ENCODE results near the gene MRLN. TPM values are rescaled to one million over a fixed set of nuclear protein-coding genes. Genes with fewer than 3 reads are reported as not detected.

MRLN gene
- polyA plus RNA-seq, 4 donors, result 0.44 to 0.90 (median 0.64) TPM

DNA sequence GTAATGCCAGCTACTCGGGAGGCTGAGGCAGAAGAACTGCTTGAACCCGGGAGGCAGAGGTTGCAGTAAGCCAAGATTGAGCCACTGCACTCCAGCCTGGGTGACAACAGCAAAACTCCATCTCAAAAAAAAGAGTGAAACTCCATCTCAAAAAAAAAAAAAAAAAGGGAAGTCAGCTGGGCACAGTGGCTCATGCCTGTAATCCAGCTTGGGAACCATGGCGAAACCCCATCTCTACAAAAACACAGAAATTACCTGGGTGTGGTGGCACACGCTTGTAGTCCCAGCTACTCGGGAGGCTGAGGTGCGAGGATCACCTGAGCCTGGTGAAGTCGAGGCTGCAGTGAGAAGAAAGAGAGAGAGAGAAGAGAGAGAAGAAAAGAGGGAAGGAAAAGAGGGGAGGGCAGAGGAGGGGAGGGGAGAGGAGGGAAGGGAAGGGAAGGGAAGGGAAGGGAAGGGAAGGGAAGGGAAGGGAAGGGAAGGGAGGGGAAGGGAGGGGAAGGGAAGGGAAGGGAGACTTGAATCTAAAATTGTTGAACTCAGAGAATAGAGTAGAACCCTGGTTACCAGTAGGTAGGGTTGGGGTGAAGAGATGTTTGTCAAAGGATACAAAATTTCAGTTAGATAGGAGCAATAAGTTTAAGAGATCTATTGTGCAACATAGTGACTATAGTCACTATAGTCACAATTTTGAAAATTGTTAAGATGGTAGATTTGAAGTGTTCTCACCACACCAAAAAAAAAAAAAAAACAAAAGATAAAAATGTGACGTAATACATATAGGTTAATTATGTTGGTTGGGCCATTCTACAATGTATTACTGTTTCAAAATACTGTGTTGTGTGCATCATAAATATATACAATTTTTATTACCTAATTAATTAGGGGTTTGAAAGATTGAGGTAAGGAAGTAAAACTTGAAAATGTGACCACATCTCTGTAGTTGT is 46.1 kb downstream of the MRLN start:
- DNase-seq (ENCODE audit: low read depth in 4 of 4, low spot score in 2 of 4), result no peak

GRCh38 chr10:59705931-59706330 is 47.3 kb downstream of the MRLN start:
- DNase-seq (ENCODE audit: low read depth in 4 of 4, low spot score in 2 of 4), result no peak

DNA sequence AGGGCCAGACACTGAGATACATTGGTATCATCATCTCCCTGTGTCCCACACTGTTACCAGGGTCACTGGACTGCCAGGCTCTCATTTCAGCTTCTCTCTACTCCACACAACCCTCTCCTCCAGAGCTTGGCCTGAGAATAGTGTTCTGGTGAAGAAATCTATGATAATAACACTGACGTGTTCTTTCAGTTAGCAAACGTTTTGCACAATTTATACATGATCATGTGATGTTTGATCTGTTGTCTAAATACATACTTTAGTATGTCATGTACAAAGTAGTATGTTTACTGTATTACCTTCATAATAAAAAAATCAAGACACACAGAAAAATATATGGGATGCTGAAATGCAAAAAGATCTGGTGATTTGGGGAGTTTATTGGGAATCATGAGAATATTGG is 48.6 kb downstream of the MRLN start:
- no peak for DNase-seq (ENCODE audit: low read depth in 4 of 4, low spot score in 2 of 4)

DNA sequence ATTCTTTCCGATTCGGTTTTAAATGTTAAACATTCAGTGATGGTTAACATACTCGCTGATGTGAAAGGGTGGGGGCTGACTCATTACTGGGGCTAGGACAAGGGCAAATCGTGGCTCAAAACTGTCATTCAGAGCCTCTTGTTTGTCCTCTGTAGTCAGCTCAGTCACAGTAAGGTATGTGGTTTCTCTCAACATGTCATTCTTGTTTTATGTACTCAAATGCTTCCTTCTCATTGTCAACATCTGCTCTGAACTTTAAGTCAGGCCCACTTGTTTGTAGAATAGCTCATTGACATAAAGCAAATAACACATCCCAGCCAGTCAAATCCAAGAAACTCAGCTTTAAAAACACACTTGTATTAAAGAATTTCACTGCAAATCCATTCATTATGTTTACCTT is 50.9 kb downstream of the MRLN start:
- no peak for DNase-seq (ENCODE audit: low read depth in 4 of 4, low spot score in 2 of 4)

DNA sequence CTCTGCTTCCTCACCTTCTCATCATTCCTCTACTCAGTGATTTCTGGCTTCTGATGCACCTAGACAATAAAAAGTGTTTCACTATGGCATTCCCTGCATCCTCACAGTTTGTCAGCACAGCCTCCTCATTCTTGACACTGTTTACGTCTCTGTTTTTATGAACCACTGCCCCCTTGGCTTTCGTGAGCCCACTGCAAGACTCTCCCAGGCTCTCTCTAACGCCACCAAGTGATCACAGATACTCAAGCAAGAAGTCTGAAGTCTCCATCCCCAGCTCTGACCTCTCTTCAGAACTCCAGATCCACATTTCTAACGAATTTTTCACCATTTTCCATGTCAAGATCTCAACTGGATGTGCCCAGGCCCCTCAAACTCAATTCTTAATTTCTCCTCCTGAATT is 52.5 kb downstream of the MRLN start:
- no peak for DNase-seq (ENCODE audit: low read depth in 4 of 4, low spot score in 2 of 4)

DNA sequence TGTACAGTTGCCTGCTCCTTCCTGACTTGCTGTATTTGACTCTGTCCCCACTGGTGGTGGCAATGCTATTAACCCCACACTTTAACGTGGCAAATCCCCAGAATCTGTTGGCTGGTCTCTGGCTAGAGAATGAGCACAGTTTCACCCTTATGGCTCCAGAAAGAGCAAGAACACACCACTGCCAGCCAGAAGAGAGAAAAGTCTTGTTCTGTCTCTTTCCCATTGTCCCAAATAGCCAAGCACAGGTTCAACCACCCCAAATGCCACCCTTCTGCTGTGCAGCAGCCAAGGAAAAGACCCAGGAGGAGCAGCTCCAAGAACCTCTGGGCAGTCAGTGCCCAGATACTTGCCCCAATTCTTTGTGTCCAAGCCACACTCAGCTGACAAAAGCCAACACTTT is 54.9 kb downstream of the MRLN start:
- no peak for DNase-seq (ENCODE audit: low read depth in 4 of 4, low spot score in 2 of 4)

DNA sequence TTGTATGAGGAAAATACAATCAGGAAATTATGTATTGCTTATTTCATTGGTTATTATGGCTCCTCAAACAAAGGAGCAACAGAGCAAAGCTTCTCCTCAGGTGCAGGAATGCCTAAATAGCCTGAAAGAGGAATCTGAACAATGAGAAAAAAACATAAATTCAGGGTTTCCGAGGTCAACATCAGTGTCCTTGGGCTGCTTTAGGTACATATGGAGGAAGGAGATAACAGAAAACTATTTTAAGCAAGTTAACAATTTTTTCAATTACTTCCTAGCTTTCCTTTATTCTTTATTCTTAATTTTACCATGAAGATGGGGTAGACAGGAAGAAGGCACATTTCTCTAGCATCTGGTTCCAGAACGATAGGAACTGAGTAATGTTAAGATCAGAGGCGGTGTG is 57.6 kb downstream of the MRLN start:
- DNase-seq (ENCODE audit: low read depth in 4 of 4, low spot score in 2 of 4), result no peak

DNA sequence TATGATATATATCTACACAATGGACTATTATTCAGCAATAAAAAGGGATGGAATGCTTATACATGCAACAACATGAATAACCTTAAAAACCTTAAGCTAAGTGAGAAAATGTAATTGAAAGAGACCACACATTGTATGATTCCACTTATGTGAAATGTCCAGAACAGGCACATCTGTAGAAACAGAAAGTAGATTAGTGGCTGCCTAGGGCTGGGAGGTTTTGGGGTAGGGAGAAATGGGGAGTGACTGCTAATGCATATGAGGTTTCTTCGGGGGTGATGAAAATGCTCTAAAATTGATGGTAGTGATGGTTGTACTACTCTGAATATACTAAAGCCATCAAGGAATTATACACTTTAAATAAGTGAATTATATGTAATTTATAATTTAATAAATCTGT is 58.3 kb downstream of the MRLN start:
- DNase-seq (ENCODE audit: low read depth in 4 of 4, low spot score in 2 of 4), result no peak

DNA sequence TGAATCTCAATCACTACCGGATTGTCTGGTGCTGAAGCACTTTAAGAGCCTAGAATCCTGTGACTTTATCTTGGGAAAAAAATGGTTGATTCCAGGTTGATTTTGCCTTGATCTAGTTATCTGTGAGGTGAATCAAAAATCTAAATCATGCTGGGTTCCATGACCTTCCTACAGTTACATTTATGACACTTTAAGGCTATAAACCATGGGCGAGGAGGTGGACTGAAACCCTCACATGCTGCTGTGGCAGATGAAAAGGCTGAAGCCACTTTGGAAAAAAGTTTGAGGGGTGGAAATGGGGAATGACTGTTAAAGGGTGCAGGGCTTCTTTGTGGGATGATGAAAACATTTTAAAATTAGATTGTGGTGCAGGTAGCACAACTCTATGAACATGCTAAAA is 61.1 kb downstream of the MRLN start:
- DNase-seq (ENCODE audit: low read depth in 4 of 4, low spot score in 2 of 4), result no peak

GRCh38 chr10:59688921-59689351 is 64.3 kb downstream of the MRLN start:
- DNase-seq (ENCODE audit: low read depth in 4 of 4, low spot score in 2 of 4), result no peak

DNA sequence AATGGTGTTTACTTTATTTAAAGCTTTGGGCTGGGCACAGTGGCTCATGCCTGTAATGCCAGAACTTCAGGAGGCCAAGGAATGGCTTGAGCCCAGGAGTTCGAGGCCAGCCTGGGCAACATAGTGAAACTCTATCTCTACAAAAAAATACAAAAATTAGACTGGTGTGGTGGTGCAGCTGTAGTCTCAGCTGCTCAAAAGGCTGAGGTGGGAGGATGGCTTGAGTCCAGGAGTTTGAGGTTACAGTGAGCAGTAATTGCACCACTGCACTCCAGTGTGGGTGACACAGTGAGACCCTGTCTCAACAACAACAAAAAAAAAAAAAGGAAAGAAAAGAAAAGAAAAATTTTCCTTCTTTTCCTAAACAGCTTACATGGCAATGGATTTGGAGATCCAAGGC is 65.6 kb downstream of the MRLN start:
- DNase-seq (ENCODE audit: low read depth in 4 of 4, low spot score in 2 of 4), result no peak

Other genes with a start within 250 kb of the MRLN start
- 10 to 100 TPM; 27.8 to 41.8 (median 39.9) TPM for gene SLC16A9, start 43.6 kb downstream of the MRLN start, polyA plus RNA-seq (ENCODE audit: insufficient read length in 4 of 4)
- gene CCDC6, start 153.1 kb upstream of the MRLN start, polyA plus RNA-seq (ENCODE audit: insufficient read length in 4 of 4), result 10 to 100 TPM; 35.2 to 43.1 (median 39.6) TPM